CD4-positive, alpha-beta T cell treated with Interleukin-17A for 1 hour (primary cell): ENCODE measurements around the gene ZNF630.
"Not testable (repeated sequence)": the region's sequence is repeated elsewhere in the genome, so short reads cannot be mapped to it uniquely, and the experiment has no call there.

ENCODE experiments used
- DNase-seq: peaks from one replicate; pipeline ENCODE4 v3.0.0-alpha.2; 2020

ZNF630 gene

DNA sequence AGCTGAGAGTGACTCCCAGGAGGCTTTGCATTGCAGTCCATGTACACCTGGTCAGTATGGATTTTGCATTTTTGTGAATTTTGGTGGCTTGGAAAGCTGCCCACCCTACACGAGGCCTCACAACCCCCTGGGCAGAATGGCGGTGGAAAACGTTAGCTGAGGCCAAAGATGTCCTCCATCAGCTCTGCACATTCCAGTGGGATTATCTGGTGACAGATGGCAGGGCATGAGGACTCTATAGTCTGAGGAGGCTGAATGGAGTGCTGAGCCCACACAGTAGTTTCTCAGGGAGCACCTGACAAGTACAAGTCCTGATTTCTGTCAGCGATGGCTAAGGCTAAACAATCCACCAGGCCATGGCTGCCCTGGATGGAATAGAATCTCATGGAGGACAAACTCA, 43.9 kb downstream of the ZNF630 start:
- DNase-seq: not testable (repeated sequence)

DNA sequence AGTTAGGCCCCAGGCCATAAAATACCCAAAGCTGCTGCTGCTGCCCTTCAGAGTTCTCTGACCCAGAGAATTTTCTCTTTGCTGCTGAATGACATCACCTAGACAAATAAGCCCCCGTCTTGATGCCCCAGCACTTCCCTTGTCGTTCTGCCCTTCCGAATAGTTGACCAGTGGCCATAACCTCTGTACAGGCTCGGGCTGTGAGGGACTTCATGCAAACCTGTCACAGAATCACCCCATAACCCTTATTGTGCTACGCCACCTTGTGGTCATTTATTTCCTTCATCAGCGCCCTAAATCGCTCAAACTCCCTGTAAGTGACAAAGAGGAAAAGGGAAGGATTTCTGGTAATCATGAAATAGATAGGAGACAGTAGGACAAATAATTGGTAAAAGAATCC, 45.9 kb downstream of the ZNF630 start:
- DNase-seq: peak; percentile 68

DNA sequence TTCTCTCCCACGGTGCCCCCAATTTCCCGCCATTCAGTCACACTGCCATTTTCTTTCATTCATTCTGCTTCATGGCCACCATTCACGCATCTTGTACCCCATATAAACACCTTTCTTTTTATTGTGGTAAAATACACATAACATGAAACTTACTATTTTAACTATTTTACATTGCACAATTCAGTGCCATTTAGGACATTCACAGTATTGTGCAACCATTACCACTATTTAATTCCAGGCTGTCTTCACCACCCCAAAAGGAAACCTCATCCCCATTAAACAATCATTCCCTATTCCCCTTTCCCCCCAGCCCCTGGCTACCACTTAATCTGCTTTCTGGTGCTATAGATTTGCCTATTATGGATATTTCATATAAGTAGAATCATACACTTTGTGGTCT, 48.7 kb downstream of the ZNF630 start:
- no peak for DNase-seq

DNA sequence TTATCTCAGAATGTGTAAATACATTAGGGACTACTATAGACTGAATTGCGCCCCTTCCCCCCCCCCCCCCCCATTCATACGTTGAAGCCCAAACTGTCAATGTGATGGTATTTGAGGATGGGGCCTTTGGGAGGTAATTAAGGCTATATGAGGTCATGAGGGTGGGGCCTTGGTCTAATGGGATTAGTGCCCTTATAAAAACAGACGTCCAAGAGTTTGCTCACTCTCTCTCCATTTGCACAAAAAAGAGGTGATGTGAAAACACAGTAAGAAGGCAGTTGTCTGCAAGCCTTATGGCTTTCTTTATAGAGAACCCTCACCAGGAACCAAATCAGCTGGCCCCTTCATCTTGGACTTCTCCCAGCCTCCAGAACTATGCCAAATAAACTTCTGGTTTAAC, 49.3 kb downstream of the ZNF630 start:
- no peak for DNase-seq

DNA sequence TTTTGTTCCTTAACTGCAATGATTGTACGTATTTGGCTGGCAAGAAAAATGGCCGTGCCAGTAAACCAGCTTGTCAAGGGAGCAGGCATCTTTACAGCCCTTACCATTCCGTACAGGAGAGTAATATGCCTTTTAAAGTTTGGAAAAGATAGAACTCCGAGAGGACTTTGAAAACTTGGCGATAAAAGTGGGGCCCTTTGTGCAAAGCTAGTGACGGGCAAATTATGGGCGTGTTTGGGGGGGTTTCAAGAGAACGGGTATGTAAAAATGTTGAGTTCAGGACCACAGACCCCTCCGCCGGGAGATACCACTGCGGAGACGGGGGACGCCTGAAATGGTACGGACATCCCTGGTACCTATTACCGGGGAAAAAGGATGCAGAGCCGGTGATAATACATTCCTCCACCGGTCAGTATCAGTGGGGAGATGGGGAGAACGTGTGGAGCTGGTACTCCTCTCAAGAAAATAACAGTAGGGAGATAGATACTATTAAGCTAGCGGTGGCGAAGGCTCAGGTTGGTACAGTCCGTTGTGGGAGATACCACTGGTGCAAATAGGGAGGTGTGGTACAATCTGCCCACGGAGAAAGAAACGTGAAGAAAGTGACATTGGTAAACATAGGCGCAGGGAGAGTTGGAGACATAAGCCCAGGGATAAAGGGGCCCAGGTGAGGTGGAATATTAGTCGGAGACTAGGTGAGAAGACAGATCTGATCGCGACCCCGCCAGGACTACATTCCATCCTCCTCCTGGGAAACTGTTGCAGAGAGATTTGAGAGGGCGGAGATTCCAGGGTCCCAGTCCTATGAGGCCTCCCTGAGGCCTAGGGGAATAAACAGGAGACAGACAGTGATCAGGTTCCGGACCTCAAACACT, 50.2 kb downstream of the ZNF630 start:
- peak; percentile 84 for DNase-seq

DNA sequence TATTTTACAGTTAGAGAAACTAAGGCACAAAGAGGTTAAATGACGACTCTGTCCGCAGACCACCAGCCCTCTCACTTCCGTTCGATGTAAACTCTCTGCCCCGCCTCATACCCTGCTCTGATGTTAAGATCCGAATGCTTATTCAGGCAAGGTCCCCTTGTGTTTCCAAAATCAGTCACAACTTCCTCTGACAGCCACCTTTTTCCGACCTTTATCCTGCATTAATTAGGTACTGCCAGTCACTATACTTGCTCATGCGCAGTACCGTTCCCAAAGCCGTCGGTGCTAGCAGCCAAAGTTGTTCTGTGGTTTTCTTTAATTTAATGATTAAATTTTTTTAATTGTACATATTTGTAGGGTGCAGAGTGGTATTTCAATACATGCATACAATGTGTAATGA, 51.0 kb downstream of the ZNF630 start:
- peak; percentile 43 for DNase-seq

DNA sequence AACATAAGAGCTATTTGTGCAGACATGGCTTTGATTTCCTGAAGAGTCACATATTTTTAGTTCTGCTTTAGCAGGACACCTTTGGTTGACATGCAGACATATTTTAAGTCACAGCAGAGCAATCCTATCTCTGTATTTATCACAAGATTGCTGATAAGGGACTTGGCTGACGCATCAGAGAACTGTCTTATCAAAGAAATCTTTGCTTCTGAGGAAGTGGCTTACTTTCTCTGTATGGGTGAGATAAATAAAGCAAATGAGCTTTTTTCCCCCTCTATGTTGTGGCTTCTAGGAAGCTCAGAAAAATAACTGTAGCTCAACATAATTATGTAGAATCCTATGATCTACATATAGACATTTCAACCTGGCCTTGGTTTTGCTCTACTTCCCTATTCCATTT, 51.5 kb downstream of the ZNF630 start:
- not testable (repeated sequence) for DNase-seq

DNA sequence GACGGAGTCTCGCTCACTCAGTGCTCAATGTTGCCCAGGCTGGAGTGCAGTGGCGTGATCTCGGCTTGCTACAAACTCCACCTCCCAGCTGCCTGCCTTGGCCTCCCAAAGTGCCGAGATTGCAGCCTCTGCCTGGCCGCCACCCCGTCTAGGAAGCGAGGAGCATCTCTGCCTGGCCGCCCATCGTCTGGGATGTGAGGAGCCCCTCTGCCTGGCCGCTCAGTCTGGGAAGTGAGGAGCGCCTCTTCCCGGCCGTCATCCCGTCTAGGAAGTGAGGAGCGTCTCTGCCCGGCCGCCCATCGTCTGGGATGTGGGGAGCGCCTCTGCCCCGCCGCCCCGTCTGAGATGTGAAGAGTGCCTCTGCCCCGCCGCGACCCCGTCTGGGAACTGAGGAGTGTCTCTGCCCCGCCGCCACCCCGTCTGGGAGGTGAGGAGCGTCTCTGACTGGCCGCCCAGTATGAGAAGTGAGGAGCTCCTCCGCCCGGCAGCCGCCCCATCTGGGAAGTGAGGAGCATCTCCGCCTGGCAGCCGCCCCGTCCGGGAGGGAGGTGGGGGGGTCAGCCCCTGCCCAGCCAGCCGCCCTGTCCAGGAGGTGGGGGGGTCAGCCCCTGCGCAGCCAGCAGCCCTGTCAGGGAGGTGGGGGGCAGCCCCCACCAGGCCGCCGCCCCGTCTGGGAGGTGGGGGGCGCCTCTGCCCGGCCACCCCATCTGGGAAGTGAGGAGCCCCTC, 54.7 kb downstream of the ZNF630 start:
- not testable (repeated sequence) for DNase-seq

DNA sequence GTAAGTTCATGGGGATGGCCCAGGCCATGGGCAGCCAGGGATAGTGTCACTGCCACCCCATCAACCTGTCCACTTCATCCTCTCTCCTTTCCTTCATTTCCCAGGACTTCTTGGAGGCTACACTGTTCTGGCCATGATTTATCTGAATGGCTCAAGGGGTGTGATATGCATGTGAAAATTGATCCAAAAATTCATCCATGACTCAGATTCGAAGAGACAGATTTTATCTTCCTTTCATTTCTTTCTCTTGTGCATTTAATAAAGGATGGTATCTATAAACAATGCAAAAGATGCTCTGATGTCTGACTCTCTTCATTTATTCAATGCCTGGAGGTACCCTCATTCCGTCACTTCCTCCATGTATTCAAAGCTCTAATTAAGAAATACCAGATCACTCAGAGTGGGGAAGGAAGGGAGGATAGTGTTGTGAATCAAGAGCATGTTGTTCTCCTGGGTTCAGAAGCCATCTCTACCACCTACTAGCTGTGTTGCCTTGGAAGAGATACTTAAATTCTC, 61.9 kb downstream of the ZNF630 start:
- not testable (repeated sequence) for DNase-seq
